HG02623 (cell line): ENCODE data around the gene SOAT2.

ENCODE experiments used
- ATAC-seq: cut with Tn5 transposase; IDR thresholded peaks from one replicate; pipeline ENCODE4 v1.9.1; 2021; ENCODE audit warnings: moderate library complexity; ENCODE audit not compliant: unreplicated experiment

Gene SOAT2, protein sequence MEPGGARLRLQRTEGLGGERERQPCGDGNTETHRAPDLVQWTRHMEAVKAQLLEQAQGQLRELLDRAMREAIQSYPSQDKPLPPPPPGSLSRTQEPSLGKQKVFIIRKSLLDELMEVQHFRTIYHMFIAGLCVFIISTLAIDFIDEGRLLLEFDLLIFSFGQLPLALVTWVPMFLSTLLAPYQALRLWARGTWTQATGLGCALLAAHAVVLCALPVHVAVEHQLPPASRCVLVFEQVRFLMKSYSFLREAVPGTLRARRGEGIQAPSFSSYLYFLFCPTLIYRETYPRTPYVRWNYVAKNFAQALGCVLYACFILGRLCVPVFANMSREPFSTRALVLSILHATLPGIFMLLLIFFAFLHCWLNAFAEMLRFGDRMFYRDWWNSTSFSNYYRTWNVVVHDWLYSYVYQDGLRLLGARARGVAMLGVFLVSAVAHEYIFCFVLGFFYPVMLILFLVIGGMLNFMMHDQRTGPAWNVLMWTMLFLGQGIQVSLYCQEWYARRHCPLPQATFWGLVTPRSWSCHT

DNA sequence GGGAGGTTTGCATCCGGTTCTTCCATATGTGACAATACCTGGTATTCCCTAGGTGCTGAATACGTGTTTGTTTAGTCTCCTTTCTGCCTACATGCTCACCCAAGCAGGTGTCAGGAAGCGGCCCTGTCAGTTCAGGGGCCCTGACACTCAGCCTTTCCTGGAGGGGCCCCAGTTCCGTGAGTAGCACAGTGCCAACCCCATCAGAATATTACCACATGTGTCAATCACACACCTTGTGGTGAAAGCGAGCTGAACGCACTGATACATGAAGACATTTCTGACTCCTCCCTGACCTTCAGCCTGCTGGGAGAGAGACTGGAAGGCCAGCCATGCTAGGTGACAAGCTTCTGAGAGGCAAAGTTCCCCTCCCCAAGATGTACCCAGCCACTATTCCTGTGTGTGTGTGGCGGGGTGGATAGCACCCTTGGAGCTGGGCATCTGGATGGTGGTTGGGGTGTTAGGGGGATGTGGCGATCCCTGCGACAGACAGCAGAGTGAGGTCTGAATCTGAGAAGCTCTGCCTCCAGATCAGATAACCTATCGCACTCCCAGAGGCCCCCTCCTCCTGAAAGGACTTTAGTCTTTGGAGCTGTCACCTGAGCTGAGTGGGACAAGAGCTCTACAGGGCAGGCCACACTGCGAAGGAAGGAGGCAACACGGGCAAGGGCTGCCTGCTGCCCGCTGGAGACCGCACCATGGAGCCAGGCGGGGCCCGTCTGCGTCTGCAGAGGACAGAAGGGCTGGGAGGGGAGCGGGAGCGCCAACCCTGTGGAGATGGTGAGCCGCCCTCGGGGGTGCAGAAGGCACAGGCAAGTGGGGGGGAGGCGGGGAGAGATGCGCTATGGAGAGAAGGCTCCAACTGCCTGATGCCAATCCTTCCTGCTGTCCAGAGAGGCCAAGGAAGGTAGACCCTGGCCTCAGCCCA lies at the start of gene SOAT2:
Gene SOAT2 (plus strand): TSS at position 604 of the 925 bp plus-strand sequence. CDS start 92 bp downstream, at position 696.
- ATAC-seq = peak; percentile 56

DNA sequence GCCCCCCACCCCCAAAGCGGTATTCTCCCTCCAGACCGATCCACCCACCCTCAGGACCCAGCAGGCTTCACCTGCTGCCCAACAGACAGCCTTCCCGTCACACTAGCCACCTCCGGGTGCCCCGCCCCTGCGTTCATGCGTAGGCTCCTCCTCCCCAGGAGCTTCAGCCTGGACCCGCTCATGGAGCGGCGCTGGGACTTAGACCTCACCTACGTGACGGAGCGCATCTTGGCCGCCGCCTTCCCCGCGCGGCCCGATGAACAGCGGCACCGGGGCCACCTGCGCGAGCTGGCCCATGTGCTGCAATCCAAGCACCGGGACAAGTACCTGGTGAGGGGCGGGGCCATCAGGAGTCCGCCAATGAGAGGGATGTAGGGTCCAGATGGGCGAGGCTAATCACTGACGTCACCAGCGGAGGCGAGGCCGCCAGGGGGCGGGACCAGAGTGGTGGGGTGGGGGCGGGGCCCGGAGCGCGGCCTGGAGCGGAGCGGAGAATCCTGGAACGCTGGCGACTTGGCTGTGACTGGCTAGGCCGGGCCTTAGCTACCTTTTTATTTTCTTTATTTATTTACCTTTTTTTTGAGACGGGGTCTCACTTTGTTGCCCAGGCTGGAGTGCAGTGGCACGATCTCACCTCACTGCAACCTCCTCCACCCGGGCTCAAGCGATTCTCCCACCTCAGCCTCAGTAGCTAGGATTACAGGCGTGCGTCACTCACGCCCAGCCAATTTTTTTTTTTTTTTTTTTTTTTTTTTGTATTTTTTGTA lies 49.0 kb upstream of the SOAT2 start:
- peak; percentile 89 for ATAC-seq

DNA sequence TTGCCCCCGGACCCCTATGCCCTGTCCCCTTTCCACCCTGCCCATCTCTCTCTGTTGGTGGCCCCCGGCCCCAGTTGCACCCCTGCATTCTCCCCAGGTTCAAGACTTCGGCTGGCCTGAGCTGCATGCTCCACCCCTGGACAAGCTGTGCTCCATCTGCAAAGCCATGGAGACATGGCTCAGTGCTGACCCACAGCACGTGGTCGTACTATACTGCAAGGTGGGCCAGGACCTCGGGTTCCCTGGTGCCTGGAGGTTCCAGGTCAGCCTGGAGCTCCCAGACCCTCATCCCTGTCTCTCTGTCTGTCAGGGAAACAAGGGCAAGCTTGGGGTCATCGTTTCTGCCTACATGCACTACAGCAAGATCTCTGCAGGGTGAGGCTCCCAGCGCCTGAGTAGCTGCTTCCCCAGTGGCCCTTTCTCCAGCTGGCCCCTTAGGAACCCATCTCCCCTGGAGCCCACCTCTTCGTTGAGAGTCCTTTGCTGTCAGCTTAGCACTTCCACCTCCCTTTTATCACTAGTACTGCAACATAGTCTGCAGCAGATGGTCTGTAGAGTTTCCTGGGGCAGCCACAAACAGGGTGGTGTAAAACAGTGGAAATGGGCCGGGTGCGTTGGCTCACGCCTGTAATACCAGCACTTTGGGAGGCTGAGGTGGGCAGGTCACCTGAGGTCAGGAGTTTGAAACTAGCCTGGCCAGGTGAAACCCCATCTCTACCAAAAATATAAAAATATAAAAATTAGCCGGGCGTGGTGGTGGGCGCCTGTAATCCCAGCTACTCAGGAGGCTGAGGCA lies 47.6 kb upstream of the SOAT2 start:
- ATAC-seq = no peak

DNA sequence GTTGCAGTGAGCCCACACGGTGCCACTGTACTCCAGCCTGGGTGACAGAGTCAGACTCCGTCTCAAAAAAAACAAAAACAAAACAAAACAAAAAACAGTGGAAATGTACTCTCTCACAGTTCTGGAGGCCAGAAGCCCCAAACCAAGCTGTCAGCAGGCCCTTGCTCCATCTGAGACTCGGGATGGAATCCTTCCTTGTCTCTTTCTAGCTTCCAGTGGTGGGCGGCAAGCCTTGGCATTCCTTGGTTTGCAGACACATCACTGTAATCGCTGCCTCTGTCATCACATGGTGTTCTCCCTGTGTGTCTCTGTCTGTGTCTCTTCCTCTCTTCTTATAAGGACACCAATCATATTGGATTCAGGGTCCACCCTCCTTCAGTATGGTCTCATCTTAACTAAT lies 47.0 kb upstream of the SOAT2 start:
- ATAC-seq = no peak

DNA sequence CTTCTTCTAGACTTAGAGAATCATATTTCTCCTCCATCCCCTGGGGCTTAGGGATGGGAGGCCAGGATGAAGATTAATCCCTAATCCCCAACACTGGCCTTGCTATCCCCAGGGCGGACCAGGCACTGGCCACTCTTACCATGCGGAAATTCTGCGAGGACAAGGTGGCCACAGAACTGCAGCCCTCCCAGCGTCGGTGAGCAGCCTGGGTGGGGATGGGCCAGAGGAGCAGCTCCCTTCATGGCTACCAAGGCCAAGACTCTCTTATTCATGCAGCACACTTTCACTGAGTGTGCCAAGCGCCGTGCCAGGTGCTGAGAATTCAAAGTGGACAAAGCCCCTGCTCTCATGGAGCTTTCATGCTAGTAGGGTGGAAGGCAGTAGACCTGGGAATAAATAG lies 46.4 kb upstream of the SOAT2 start:
- ATAC-seq = no peak

DNA sequence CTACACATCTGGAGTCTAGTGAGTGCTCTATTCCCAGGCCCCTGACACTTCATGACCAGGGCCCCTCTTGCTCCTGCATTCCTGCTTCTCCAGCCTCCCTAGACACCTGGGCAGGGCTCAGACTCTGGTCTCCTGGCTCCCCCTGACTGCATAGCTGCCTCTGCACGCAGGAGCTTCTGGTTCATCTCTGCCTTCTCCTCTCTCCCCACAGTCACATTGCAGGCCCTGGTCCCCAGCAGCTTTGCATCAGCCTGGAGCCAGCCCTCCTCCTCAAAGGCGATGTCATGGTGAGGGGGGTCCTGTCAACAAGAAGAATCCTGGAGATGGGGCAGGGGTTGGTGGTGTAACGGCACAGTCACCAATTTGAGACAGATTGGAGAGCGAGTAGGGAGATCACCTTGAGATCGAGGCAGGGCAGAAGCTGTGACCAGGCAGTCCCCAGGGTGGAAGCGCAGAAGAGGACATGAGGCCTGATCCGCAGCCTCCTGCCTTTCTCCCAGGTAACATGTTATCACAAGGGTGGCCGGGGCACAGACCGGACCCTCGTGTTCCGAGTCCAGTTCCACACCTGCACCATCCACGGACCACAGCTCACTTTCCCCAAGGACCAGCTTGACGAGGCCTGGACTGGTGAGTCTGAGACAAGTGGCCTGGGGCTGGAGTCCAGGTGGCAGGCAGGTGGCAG lies 45.3 kb upstream of the SOAT2 start:
- no peak for ATAC-seq

DNA sequence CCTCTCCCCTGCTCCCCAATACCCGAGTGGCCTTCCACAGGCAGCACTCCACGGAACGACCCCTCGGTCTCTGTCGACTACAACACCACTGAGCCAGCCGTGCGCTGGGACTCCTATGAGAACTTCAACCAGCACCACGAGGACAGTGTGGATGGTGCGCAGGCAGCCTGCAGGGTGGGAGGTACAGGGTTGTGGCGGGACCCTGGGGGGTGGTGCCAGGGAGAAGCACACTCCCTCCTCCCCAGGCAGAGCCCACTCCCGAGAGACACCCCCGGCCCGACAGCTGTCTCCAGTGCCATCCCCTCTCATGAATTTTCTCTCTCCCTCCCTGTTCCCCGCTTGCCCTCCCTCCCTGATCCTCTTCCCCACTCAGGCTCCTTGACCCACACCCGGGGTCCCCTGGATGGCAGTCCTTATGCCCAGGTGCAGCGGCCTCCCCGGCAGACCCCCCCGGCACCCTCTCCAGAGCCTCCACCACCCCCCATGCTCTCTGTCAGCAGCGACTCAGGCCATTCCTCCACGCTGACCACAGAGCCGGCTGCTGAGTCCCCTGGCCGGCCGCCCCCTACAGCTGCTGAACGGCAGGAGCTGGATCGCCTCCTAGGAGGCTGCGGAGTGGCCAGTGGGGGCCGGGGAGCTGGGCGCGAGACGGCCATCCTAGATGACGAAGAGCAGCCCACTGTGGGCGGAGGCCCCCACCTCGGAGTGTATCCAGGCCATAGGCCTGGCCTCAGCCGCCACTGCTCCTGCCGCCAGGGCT lies 44.4 kb upstream of the SOAT2 start:
- ATAC-seq = no peak

DNA sequence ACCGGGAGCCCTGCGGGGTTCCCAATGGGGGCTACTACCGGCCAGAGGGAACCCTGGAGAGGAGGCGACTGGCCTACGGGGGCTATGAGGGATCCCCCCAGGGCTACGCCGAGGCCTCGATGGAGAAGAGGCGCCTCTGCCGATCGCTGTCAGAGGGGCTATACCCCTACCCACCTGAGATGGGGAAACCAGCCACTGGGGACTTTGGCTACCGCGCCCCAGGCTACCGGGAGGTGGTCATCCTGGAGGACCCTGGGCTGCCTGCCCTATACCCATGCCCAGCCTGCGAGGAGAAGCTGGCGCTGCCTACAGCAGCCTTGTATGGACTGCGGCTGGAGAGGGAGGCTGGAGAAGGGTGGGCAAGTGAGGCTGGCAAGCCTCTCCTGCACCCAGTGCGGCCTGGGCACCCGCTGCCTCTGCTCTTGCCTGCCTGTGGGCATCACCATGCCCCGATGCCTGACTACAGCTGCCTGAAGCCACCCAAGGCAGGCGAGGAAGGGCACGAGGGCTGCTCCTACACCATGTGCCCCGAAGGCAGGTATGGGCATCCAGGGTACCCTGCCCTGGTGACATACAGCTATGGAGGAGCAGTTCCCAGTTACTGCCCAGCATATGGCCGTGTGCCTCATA lies 43.7 kb upstream of the SOAT2 start:
- no peak for ATAC-seq

DNA sequence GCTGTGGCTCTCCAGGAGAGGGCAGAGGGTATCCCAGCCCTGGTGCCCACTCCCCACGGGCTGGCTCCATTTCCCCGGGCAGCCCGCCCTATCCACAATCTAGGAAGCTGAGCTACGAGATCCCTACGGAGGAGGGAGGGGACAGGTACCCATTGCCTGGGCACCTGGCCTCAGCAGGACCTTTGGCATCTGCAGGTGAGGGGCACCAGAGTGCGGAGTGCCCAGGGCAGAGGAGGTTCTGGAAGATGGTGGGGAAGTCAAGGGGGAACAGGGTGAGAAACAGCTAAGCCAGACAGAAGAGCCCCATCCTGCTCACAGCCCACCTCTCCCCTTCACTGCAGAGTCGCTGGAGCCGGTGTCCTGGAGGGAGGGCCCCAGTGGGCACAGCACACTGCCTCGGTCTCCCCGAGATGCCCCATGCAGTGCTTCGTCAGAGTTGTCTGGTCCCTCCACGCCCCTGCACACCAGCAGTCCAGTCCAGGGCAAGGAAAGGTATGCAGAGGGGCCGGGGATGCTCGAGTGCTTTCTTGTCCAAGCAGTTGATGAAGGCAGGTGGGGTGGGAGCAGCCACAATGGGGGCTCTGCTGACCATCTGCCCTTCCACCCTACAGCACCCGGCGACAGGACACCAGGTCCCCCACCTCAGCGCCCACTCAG lies 43.1 kb upstream of the SOAT2 start:
- no peak for ATAC-seq

DNA sequence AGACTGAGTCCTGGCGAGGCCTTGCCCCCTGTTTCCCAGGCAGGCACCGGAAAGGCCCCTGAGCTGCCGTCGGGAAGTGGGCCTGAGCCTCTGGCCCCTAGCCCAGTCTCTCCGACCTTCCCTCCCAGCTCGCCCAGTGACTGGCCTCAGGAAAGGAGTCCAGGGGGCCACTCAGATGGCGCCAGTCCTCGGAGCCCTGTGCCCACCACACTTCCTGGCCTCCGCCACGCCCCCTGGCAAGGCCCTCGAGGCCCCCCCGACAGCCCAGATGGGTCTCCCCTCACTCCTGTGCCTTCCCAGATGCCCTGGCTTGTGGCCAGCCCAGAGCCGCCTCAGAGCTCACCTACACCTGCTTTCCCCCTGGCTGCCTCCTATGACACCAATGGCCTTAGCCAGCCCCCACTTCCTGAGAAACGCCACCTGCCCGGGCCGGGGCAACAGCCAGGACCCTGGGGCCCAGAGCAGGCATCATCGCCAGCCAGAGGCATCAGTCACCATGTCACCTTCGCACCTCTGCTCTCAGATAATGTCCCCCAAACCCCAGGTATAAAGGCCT lies 42.5 kb upstream of the SOAT2 start:
- no peak for ATAC-seq

DNA sequence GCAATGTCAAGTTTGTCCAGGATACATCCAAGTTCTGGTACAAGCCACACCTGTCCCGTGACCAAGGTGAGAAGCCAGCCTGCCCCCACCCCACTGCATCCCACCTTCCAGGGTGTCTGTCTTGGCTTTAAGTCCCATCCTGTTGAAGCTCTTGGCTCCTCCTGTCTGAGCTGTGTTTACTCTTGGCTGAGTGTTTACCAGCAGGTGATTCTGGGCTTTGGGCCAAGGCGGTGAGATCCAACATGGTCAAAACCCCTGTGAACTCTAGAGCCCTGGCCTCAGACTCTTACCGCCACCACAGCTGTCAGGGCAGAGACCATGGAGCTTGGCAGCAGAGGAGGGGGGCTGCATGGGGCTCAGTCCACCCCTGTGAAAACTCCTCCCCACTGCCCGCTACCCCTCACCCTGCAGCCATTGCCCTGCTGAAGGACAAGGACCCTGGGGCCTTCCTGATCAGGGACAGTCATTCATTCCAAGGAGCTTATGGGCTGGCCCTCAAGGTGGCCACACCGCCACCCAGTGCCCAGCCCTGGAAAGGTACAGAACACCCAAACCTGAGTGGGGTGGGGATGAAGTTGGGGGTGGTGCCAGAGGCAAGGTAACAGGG lies 41.8 kb upstream of the SOAT2 start:
- no peak for ATAC-seq

DNA sequence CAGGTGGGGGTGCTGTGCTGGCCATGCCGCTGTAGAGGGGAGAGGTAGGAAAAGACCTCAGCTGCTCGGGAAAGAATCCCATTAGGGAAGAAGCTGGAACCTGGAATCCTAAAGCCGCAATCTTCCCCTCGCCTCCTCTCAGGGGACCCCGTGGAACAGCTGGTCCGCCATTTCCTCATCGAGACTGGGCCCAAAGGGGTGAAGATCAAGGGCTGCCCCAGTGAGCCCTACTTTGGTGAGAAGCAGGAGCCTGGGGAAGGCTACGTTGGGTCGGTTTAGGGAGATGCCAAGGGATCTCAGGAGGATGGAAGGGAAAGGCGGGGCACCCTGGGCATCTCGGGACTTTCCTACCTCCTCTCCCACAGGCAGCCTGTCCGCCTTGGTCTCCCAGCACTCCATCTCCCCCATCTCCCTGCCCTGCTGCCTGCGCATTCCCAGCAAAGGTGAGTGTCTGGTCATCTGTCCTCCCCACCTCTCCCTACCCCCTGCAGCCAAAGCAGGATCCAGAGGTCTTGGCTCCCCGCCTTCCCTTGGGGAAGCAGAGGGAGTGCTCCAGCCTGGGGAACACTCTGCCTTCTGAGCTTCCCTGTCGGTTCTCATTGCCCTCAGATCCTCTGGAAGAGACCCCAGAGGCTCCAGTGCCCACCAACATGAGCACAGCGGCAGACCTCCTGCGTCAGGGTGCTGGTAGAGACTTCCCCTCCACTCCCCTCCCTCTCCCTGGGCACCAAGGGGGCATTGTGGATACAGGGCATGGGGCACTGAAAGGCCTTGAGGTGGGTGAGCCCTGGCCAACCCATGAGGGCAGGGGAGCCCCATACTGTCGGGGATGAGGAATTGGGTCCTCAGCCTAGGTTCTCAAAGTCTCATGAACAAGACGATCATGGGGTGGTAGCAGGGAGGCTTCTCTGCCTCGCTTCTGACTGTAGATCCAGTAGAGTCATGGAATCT lies 41.0 kb upstream of the SOAT2 start:
- no peak for ATAC-seq

DNA sequence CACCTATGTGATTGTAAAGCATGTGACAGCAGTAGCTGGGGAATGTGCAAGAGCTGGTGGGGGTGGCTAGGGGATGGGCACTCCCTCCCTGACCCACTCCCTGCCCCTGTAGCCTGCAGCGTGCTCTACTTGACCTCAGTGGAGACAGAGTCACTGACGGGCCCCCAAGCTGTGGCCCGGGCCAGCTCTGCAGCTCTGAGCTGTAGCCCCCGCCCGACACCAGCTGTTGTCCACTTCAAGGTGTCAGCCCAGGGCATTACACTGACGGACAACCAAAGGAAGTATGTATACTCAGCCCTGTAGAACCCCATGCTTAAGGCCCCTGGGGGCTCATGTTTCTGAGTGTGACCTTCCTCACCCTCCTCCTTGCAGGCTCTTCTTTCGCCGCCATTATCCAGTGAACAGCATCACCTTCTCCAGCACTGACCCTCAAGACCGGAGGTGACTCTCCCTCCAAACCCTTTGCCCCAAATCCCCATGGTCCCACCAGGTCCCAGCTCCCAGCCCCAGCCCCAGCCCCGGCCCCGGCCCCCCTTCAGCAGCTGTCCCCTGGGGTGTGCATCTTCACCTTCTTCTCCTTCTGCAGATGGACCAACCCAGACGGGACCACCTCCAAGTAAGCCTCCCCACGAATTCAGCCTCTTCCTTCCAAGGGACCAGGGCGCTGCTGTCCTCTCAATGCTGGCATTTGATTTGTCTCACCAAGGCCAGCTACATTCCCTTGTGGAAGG lies 40.1 kb upstream of the SOAT2 start:
- ATAC-seq = no peak

DNA sequence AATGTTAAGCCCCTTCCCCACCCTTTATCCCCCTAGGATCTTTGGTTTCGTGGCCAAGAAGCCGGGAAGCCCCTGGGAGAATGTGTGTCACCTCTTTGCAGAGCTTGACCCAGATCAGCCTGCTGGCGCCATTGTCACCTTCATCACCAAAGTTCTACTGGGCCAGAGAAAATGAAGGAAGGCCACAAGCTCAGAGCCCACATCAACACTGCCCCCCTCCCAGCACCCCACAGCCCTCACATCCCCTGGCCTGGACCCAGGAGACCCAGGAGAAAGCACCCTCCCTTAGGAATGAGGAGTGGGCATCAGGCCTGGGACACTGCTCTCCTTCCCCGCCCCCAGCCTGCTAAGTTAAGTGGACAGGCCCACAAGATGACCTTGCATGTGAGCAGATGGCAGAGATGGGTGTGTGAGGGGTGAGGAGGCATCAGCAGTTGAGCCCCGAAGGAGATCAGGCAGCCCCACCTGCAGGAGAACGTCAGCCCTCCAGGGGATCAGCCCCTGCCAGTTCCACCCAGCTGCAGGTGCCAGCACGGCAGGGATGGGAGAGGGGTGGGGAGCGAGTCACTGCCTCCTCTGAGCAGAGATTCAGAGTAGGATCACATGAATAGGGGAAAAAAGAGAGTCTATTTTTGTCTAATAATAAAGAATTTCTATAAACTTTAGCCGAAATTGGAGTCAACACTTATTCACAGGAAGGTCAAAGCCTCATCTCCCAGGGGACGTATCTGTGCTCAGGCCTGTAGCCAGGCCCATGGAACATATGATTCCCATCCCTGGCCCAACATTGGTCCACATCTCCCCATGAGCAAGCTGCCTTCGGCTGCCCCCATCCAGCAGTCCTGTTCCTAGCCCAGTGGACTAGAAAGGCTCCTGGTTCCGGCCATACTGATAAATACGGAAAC lies 39.3 kb upstream of the SOAT2 start:
- no peak for ATAC-seq
